ENCODE results near the gene NIPAL1.
A peak's percentile ranks its signal among the peaks of the same experiment; 100 is the strongest.
"Not testable (repeated sequence)": the region's sequence is repeated elsewhere in the genome, so short reads cannot be mapped to it uniquely, and the experiment has no call there.

Gene NIPAL1

DNA sequence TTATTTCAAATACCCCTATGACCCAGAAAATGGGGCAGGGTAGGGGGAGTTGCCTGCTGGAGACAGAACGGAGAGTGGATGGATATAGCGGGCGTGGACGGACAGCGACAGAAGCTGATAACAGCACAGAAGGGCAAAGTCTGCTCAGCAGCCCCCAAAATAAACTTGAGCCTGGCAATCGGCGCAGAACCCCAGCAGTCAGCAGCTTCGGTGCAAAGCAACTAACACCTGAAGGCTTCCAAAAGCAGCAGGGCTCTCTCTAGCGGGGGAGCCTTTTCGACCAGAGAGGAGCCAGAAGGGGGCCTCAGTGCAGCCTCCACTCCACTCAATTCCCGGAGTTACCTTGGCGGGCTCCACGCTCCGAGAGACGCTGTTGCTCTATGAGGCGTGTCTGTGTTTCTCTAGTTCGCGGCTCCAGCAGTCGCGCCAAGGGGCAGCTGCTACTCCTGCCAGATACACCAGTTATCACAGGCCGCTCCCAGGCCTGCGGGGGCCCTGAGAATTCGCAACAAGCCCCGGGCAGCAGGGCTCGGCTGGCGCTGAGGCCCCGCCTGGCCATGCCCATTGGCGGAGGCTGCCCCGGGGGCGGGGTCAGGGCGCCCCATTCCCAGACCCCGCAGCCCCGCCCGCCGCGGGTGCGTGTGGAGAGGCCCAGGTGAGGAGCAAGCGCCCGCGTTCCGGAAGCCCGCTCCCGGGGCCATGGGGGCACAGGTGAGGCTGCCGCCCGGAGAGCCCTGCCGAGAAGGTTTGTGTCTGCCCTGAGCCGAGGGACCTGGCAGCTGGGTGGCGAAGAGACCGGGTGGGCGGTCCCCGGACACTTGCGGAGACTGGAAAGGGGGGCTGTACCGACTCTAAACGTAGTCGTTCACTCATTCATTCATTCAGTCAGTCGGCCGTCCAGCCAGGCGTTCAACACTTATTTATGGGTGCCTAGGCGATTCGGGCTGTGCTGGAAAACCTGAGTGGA lies at the start of gene NIPAL1, which contains the start of gene CNGA1:
TSS of gene NIPAL1 (plus strand) at position 632 of the 967 bp plus-strand sequence. CDS start at position 700, 68 bp downstream.
TSS of gene CNGA1 (minus strand) at position 541 of the 967 bp plus-strand sequence. CDS start 63,992 bp downstream, outside the sequence.
- peak; percentile 46 for DNase-seq (ENCODE audit: low spot score)

DNA sequence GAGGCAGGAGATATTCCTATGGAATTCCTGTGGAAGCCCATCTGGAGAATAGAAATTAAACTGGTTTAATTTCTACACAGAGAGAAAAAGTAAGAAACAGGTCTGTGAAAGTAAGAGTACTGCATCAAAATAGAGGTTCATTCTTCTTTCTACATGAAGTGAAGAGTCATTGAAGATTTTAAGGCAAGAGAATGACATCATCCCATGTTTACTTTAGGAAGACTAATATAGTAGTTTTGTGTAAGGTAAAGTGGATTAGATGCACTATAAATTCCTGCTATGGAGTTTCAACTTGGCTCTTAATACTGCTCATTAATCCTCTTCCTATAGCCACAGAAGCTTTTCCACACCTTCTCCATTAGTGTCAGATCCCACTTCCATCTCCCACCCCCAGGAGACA lies 47.7 kb upstream of the NIPAL1 start:
- no peak for DNase-seq (ENCODE audit: low spot score)

DNA sequence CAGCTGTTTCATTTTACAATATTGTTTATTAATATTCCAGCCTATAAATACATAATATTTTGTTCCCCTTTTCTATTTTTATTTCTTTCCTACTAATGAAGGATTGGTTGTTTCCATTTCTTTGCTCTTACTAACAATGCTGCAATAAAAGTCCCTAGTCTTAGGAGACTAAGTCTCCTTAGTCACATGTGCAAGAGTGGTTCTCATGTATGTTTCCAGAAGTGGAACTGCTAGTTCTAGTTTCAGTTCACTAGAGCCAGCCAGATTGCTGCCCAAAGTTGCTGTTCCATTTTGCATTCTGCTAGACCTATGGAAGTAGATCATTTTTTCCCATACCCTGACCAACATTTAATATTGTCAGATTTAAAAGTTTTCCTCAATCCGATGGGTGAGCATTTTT lies 44.4 kb upstream of the NIPAL1 start:
- peak; percentile 67 for DNase-seq (ENCODE audit: low spot score)

DNA sequence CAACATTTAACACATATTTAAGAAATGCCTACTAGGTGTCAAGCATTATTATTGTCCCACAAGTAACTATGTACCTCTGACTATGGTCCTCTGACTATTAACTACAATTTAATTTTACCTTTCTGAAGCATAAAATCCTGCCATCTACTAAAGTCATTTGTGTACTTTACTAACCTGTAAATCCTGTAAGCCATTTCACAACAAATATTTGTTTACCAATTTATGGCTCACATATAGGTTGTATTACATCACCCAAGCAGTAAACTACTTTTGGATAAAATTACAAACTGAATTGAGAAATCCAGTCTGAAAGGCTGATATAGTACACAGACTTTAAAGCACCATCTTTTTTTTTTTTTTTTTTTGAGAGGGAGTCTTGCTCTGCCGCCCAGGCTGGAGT lies 43.9 kb upstream of the NIPAL1 start:
- no peak for DNase-seq (ENCODE audit: low spot score)

DNA sequence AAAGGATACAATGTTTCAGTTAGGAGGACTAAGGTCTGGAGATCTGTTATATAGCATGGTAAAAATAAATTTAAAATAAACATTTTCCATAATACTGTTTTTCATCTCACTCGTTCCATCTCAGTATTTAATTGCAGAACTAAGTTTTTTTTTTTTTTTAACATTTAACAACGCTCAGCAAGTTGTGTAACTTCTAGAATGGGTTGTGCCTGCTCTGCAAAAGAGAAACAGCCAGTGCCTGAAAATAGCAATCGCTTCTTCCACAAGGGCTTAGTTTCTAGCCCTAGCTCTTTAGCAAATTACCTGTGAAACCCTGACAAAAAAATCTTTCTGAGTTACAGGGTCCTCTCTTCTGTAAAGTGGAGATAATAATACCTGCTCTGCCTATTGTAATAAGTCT lies 42.0 kb upstream of the NIPAL1 start:
- peak; percentile 38 for DNase-seq (ENCODE audit: low spot score)

DNA sequence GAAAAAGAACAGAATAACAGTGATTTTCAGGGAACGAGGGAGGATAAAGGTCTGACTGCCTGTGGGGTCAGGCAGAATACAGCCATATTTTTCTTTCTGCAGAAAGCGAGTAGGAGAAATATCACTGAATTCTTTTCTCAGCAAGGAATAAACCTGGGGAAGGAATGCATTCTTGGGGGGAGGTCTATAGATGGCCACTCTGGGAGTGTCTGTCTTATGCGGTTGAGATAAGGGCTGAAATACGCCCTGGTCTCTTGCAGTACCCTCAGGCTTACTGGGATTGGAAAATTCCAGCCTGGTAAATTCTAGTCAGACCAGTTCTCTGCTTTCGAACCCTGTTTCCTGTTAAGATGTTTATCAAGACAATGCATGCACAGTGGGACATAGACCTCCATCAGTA lies 26.4 kb upstream of the NIPAL1 start:
- DNase-seq (ENCODE audit: low spot score): no peak

DNA sequence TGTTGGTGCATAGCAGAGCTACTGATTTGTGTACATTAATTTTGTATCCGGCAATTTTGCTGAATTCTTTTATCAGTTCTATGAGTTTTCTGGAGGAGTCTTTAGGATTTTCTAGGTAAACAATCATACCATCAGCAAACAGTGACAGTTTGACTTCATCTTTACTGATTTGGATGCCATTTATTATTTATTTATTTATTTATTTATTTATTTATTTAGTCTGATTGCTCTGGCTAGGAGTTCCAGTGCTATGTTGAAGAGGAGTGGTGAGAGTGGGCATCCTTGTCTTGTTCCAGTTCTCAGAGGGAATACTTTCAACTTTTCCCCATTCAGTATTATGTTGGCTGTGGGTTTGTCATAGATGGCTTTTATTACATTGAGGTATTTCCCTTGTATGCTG lies 24.1 kb upstream of the NIPAL1 start:
- DNase-seq (ENCODE audit: low spot score): not testable (repeated sequence)

DNA sequence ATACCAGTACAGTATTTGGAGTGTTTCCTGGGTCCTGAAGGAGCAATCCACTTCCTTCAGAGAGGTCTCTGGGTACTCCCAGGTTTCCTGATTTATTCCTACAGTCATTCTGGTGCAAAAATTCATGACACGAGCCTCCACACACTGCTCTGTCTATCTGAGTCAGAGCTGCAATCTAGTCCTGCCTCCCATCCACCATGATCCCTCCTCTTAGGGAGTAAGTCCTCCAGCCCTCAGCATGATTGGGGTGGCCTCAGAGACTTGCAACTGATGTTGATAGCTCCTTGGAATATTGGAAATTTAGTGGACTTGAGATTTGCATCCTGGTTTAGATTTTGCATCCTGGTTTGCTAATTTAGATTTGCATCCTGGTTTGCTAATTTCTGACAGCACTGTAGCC lies 20.6 kb upstream of the NIPAL1 start:
- no peak for DNase-seq (ENCODE audit: low spot score)

DNA sequence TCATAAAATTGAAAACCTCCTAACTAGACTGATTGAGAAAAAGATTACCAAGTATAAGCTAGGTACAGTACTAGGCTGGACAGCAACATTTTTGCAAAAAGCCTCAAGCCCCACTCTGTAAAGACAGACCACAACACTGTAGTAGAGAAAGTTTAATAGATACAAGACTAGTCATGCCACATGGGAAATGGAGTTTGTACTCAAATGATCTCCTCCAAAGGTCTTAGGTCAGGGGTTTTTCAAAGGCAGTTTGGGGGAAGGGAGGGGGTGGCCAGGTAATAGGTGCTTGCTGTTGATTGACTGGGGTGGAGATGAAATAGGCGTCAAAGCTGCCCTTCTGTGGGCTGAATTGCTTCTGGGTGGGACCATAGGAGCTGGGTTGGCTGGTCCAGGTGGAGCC lies 14.3 kb upstream of the NIPAL1 start:
- DNase-seq (ENCODE audit: low spot score): no peak

DNA sequence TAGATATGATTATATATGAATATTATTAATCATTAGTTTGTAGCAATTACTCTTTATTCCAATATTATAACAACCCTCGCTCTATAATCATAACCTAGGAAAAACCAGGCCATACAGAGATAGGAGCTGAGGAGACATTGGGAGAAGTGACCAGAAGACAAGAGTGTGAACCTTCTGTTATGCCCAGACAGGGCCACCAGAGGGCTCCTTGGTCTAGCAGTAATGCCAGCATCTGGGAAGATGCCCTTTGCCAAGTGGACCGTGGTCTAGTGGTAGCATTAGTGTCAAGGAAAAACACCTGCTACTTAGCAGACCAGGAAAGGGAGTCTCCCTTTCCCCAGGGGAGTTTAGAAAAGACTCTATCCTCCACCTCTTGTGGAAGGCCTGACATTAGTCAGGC lies 13.0 kb upstream of the NIPAL1 start:
- peak; percentile 20 for DNase-seq (ENCODE audit: low spot score)

DNA sequence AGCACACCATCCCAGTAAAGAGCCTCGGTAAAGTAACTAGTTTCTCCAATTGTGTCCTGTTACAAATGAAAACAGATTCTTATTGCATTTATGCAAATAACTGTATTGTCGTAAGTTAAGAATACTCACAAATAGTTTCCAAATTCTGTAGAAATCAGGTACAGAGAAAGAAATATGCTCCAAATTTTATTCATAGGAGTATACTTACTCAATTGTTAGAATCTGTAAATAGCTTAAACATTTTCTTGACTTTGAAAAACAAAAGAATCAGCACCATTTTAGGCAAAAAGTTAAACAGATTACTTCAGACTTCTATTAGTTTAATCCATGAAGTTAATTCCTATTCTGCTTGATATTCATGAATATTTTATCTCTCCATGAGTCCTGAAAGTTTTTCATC lies 10.8 kb upstream of the NIPAL1 start:
- no peak for DNase-seq (ENCODE audit: low spot score)

DNA sequence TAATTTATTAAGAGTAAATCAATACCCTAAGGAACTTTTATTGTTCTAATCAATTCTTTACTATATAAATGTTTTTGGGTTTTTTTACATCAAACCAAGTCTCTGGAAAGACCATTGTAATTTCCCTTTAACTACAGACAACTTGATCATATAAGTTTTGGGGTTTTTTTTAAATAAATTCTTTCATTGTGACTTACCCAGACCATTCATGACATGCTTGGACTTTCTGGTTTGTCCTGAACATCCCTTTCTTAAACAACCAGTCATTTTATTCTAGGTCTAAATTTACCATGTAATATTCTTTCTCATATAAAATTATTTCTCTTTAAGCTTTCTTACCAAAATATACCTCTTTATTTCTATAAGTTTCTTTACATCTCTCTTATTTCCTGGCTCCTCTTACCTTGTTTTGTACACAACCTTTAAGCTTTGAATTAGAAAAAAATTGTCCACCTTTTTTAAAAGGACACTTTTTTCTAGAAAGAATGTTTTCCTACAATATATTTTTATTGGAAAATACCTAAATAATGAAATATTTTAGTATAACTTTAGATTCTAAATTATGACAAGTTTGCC lies 8.5 kb upstream of the NIPAL1 start:
- DNase-seq (ENCODE audit: low spot score): no peak

DNA sequence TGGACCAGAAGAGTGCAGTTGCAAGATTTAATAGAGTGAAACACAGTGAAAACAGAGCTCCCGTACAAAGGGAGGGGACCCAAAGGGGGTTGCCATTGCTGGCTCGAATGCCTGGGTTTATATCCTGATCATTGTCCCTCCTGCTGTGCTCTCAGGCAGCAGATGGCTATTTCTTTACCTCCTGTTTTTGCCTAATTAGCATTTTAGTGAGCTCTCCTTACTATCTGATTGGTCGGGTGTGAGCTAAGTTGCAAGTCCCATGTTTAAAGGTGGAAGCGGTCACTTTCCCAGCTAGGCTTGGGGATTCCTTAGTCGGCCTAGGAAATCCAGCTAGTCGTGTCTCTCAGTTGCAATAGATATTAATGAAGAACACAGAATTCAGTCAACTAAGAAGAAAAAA lies 5.7 kb upstream of the NIPAL1 start:
- not testable (repeated sequence) for DNase-seq (ENCODE audit: low spot score)

DNA sequence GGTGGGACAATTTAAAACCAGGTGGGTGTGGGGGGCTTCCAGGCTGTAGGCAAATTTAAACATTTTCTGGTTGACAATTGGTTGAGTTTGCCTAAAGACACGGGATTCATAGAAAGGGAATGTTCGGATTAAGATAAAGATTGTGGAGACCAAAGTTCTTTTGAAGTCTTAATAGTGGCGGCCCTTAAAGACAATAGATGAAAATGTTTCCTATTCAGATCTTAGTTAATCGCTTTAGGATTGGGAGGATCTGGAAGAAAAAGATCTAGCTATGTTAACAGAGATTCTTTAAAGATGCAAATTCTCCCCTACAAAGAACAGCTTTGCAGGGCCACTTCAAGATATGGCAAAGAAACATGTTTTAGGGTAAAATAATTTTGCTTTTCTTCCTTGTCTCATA lies 4.8 kb upstream of the NIPAL1 start:
- DNase-seq (ENCODE audit: low spot score): no peak

DNA sequence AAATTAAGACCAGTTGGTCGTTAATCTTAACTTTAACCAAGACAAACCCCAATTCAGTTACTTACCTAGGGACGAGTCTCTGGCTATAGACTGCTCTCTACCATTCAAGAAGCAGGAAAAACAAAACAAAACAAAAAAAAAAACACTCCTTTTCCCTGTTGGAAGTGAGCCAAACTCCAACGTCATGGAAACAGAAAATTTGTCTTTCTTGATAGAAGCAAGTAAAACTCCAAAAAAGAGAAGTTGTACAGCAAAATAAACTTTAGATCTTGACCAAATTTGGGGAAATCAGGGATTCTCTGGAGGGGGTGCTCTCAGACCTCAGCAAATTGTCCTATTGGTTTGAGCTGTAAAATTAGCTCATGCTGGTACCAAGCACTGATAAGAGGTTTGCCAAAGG lies 3.7 kb upstream of the NIPAL1 start:
- peak; percentile 47 for DNase-seq (ENCODE audit: low spot score)

DNA sequence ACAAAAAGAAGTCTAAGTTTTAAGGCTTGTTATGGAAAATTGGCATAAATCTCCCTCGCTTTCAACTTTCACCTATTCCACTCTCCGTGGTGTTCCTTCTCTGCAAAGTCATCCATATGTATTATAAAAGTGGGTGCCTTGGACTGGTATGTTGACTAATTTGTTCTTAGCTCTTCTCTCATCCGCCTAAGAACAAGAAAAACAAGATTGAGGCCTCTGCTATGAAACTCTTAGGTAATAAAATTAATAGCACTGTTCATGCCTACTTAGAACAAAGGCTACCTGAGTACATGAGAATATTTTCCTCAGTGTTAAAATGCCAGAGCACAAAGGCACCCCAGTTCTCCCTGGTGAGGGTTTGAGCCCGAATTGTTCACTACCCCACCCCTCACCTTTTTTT lies 1.4 kb upstream of the NIPAL1 start:
- no peak for DNase-seq (ENCODE audit: low spot score)

DNA sequence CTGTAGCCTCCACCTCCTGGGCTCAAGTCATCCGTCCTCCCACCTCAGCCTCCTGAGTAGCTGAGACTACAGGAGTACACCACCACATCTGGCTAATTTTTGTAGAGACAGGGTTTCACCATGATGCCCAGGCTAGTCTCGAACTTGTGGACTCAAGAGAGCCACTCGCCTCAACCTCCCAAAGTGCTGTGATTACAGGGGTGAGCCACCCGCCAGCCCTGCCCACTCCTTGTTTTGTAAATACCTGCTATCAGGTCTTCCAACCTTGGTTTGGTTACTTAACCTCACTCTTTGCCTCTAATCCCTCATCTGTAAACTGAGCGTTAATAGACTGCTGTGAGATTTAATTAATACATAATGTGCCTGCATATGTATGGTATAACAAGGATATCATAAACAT lies 894 bp upstream of the NIPAL1 start:
- DNase-seq (ENCODE audit: low spot score): no peak

DNA sequence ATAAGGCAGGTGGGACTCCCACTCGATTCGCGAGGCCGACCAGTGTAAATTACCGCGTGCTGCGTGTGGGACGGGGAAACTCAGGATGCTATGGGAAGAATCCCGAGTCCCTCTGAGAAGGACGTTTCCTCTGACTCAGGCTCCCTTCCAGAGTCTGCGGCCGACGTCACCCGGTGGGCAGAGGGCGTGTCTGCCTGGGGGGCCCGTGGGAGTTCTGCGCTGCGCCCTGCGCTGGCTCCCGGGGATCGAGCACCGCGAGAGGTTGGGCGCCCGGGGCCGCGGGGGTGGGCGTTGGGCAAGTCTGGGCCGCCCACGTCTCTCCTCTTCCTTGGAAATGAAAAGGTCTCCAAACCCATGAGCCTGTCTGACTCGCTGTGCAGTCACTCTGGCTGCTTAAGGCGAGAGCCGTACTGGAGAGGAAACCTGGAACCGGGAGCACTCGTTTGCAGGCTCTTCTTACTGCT lies 568 bp downstream of the NIPAL1 start:
- no peak for DNase-seq (ENCODE audit: low spot score)

DNA sequence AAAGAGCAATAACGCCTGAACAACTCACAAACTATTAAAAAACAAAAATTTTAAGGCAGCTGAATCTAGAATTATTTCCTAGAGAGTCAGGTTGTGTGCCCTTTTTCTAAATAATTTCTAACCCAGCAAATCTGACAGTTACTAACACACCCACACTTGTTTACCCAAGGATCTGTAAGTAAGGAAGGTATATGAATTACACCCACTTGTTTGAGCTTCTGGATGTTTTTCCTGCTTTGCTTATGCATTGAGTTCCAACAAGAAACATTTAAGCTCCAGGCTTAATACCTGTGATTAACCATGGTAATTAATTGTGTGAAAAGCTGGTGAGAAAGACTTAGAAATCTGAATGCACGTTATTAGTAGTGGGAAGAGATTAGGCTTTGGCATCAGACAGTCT lies 1.5 kb downstream of the NIPAL1 start:
- DNase-seq (ENCODE audit: low spot score): no peak

DNA sequence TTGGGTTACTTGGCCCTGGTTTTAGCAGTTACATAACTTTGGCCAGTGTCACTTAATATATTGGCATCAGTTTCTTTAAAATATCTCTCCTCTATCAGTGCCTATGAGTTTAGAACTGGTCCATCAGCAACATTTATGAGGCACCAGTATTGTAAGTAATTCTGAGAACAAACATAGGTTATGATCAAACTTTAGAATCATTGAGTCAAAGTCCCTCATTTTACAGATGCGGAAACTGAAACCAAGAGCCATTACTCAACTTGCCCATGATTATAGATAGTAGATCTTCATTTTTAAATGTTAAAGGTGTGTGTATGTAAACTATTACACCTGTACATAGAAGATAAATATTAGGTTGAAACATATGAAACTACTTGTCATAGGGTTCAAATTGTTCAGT lies 4.5 kb downstream of the NIPAL1 start:
- no peak for DNase-seq (ENCODE audit: low spot score)

DNA sequence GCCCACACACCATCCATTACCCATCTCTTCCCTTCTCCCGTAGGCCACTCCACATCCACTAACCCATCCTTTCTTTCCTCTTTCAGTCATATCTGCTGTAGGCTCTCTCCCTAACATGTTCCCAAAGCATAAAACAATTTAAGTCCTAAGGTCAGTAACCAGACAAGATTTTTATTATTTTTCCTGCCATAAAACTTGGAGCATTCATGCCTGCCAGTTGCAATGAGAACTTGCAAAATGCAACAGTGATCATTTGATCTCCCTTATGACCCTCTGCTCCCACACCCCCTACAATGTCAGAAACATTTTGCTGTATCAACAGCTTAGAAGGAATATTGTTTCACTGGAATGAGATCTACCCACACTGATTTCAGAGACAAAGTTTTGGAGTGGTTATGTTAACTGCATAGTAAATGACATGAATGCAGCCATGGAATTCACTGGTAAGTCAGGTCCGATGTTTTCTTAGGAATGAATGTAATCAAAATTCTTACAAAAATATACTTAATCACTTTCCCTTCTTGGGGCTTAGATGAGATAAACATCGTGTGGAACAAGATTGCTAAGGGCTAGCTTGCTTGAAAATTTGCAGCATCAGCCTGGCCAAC lies 5.7 kb downstream of the NIPAL1 start:
- no peak for DNase-seq (ENCODE audit: low spot score)

DNA sequence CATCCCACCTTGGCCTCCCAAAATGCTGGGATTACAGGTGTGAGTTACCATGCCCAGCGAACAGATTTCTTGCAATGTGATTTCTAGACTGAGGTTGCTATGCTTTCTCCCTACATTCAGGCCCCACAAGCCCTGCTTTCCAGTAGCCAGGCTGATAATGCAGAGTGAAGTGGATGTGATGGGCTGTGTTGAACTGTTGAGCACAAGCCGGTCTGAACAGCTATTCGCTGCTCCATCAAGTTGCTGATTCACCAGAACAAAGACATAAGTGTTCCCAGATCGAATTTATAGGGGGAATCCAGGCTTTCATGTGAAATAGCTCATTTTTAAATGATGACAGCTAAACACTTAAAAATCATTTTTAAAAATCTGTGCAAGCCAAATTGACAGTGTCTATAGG lies 8.0 kb downstream of the NIPAL1 start:
- no peak for DNase-seq (ENCODE audit: low spot score)

DNA sequence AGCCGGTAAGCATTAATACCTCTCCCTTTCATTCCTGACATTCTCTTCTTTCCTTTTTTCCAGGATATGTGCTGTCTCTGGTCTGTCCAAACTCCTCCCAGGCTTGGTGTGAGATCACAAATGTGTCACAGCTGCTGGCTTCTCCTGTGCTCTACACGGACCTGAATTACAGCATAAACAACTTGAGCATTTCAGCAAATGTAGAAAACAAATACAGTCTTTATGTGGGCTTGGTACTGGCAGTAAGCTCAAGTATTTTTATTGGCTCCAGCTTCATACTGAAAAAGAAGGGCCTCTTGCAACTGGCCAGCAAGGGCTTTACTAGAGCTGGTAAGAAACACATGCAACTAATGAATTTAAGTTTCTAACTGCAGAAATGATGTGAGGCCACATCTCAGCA lies 8.4 kb downstream of the NIPAL1 start:
- peak; percentile 32 for DNase-seq (ENCODE audit: low spot score)
